GM18505 (cell line): ENCODE results near the gene ANKRD52.

Experiments used
- ATAC-seq: cut with Tn5 transposase; IDR thresholded peaks from one replicate; pipeline ENCODE4 v1.9.1; 2021; ENCODE audit not compliant: unreplicated experiment
- POLR2A ChIP-seq: IDR thresholded peaks from 4 replicates; pipeline ENCODE4 v1.6.1; 2011; ENCODE audit warnings: borderline replicate concordance; ENCODE audit not compliant: insufficient read depth, insufficient read length; ENCODE audit errors: extremely low read depth

Gene ANKRD52

GRCh38 chr12:56242986-56243385 lies 15.2 kb downstream of the ANKRD52 start:
- no peak for ATAC-seq
- no peak for TF ChIP-seq POLR2A

- TF ChIP-seq POLR2A, result no peak
- ATAC-seq, result no peak
These were observed 16.5 kb downstream of the ANKRD52 start for GRCh38 chr12:56241424-56242303.

GRCh38 chr12:56237552-56237951 lies 20.6 kb downstream of the ANKRD52 start:
- no peak for ATAC-seq
- no peak for TF ChIP-seq POLR2A

GRCh38 chr12:56236985-56237384 lies 21.2 kb downstream of the ANKRD52 start:
- TF ChIP-seq POLR2A, result no peak
- ATAC-seq, result no peak

- TF ChIP-seq POLR2A, result no peak
- ATAC-seq, result no peak
These were observed 22.1 kb downstream of the ANKRD52 start for GRCh38 chr12:56236091-56236490.

- ATAC-seq, result no peak
- TF ChIP-seq POLR2A, result no peak
These were observed 23.3 kb downstream of the ANKRD52 start for GRCh38 chr12:56234746-56235436.

GRCh38 chr12:56231184-56231582 lies 27.0 kb downstream of the ANKRD52 start:
- TF ChIP-seq POLR2A, result no peak
- no peak for ATAC-seq

GRCh38 chr12:56230432-56231183 lies 27.6 kb downstream of the ANKRD52 start:
- TF ChIP-seq POLR2A, result no peak
- ATAC-seq, result no peak

- no peak for ATAC-seq
- TF ChIP-seq POLR2A, result no peak
These were observed 28.2 kb downstream of the ANKRD52 start, which contains the start of gene SLC39A5 for GRCh38 chr12:56229916-56230431. Gene SLC39A5, plus strand, starts transcription at chr12:56230051. Its CDS starts 1,224 bp downstream, at chr12:56231275.

GRCh38 chr12:56229082-56229481 lies 29.1 kb downstream of the ANKRD52 start:
- ATAC-seq, result no peak
- no peak for TF ChIP-seq POLR2A

- no peak for ATAC-seq
- no peak for TF ChIP-seq POLR2A
These were observed 33.2 kb downstream of the ANKRD52 start for GRCh38 chr12:56224954-56225353.

GRCh38 chr12:56224102-56224701 lies 34.0 kb downstream of the ANKRD52 start, which contains the start of gene NABP2:
Gene NABP2, plus strand, starts transcription at chr12:56224342. Its CDS starts 515 bp downstream, at chr12:56224857.
- ATAC-seq, result peak; percentile 71
- TF ChIP-seq POLR2A, result peak; percentile 64
